ENCODE results near the gene NPHP4. TPM values are rescaled to one million over a fixed set of nuclear protein-coding genes. Genes with fewer than 3 reads are reported as not detected.

NPHP4 gene
- total and polyA plus RNA-seq, 9 of the 15 experiments (the other 6 are each of a cell fraction or from before 2014, with no cell fraction given): 0.52 to 26.2 (median 6.7) TPM

GRCh38 chr1:5896706-5897660, 95.2 kb downstream of the NPHP4 start:
- POLR2A ChIA-PET: interaction anchor here (1.8 kb wide), 1 partner anchor 9 kb away, joined by 8 read pairs; no protein-coding TSS in a partner anchor
- Histone ChIP-seq H3K27ac (ENCODE audit: extremely low read depth, low read depth, low read length) (no peak overlapping the region), H3K4me3 (no peak overlapping the region), H2AFZ (ENCODE audit: low read depth, low read length) (no peak overlapping the region), H3K36me3 (ENCODE audit: control insufficient read depth, insufficient read depth, low read length) (peaks cover 3% of the 10 kb centered on the region; the same call in 1 of the 3 replicates), H3K9me1 (ENCODE audit: control insufficient read depth, insufficient read depth, low read length) (no peaks in the 10 kb centered on the region), H3K4me2 (ENCODE audit: insufficient read depth, low read length) (no peak overlapping the region), H4K20me1 (replicated peaks; ENCODE audit: control insufficient read depth, insufficient read depth, low read length) (no peaks in the 10 kb centered on the region), H3K27me3 (ENCODE audit: control insufficient read depth in 2 of 2, insufficient read depth in 2 of 2, low read length in 2 of 2) (no peaks in the 10 kb centered on the region), H3K9me3 (replicated peaks; ENCODE audit: control insufficient read depth, insufficient read depth, low read depth, low read length) (no peaks in the 10 kb centered on the region), H3K9ac (ENCODE audit: insufficient read depth in 1 of 2, low read depth in 2 of 2, low read length in 2 of 2) (no peak overlapping the region), H3K79me2 (ENCODE audit: control insufficient read depth, insufficient read depth, low read length) (no peaks in the 10 kb centered on the region), H3K4me1 (replicated peaks in 1 of 2; ENCODE audit: control insufficient read depth in 2 of 2, insufficient read depth in 2 of 2, low read length in 2 of 2) (peaks cover 9 to 14% of the 10 kb centered on the region in 2 experiments; a peak in 4 of 5 replicates)
- ATAC-seq (no peak), DNase-seq (ENCODE audit: extremely low read depth in 1 of 4, low spot score in 3 of 4) (no peak), FAIRE-seq (no peak)
- in situ Hi-C loops (cut with MboI) (no loop called here), intact Hi-C loops (cut with micrococcal nuclease) (no loop called here)
- WGBS (ENCODE audit: insufficient coverage, low coverage, missing lambda C conversion rate): 84% methylated on average over 26 of the region's 29 CpGs
- CTCF ChIA-PET (ENCODE audit: low intra/inter-chr PET ratio): no interaction called here
- TF ChIP-seq, protein P1, sequence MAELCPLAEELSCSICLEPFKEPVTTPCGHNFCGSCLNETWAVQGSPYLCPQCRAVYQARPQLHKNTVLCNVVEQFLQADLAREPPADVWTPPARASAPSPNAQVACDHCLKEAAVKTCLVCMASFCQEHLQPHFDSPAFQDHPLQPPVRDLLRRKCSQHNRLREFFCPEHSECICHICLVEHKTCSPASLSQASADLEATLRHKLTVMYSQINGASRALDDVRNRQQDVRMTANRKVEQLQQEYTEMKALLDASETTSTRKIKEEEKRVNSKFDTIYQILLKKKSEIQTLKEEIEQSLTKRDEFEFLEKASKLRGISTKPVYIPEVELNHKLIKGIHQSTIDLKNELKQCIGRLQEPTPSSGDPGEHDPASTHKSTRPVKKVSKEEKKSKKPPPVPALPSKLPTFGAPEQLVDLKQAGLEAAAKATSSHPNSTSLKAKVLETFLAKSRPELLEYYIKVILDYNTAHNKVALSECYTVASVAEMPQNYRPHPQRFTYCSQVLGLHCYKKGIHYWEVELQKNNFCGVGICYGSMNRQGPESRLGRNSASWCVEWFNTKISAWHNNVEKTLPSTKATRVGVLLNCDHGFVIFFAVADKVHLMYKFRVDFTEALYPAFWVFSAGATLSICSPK (IDR thresholded peaks at IDR 0.05; ENCODE audit: borderline replicate concordance): no peak
- TF ChIP-seq POLR2G (IDR thresholded peaks at IDR 0.05; ENCODE audit: low read depth, low read length) (no peak), NKRF (IDR thresholded peaks at IDR 0.05; ENCODE audit: borderline replicate concordance) (no peak)
- no TSS peak for BruUV-seq (replicated peaks)
